ENCODE results near the gene MSX2.
"Not testable (repeated sequence)": the region's sequence is repeated elsewhere in the genome, so short reads cannot be mapped to it uniquely, and the experiment has no call there.

The MSX2 gene

DNA sequence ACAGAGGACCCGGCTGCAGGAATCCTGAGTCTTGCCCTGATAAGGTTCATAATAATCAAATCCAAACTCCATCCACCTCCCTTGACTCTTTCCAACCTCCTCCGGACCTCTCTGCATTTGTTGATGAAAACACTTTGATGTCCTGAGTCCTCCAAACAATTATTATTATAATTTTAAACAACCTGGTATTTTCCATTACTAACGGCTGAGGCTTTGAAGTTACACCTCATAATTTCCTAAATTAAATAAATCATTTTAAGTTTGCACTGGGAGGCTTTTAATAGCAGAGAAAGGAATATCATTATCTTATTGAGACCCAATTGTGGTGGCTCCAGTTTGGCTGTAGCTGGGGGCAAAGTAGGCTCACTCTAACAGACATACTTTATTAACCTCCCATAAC is 9.5 kb downstream of the MSX2 start:
- no peak for DNase-seq

DNA sequence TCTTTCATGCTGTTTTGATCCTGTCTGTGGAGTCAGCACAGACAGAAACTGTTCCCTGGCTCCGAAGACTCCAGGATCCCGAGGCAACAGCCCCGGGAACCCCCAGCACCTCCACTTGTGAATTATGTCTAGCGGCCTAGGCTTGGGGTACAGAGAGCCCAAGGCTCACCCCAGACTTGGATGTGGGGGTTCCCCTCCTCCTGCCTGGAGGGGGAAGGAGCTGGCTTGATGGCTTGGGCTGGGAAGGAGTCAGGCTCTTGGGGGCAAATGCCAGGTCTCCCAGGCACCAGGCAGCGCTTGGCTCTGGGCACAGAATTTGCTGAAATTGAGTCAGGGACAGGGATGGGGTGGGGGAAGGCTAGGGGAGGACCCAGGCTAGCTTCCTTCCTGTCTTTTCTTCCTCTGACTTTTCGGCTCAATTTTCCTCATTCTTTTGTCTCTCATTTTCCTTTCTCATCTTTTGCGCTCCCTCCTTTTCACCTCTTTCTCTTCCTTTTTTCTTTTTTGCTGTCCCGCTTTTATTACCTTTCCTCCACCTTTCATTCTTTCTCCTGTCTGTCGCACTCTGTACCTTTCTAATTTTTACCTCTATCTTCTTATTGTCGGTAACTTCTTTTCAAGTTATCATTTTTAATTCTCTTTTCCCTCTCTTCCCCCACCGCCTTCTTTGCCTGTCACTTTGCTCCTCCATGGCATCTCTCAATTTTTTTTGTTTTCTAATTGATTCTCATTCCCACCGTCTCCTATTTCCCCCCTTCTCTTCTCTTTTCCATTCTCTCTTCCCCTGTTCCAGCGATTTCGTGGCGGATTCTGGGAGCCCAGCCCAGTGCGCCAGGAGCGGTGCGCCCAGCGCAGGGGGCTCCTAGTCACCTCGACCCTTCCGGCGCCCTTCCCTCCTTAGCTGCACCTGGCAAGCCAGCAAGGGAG is 10.5 kb downstream of the MSX2 start:
- no peak for DNase-seq

GRCh38 chr5:174735498-174736330 is 11.3 kb downstream of the MSX2 start:
- peak in 3 of 4 experiments; percentile 2 to 38 (median 8) for DNase-seq

GRCh38 chr5:174736331-174736721 is 11.9 kb downstream of the MSX2 start:
- DNase-seq = no peak

DNA sequence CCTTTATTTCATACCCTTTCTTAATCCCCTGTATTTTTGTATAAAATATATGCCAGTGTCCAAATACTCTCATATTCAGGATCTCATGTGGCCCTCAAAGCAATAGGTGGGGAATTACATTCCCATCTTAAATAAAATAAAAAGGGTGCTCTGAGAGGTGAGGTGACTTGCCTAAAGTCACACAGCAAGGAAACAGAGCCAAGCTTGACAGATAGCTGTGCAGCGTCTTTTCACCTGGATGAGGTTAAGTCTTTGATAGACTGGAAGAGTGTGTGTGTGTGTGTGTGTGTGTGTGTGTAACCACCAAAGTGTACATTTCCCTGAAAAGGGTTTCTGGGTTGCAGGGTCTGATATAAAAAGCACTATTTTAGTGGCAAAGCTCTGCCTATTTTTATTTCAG is 12.4 kb downstream of the MSX2 start:
- DNase-seq = no peak

DNA sequence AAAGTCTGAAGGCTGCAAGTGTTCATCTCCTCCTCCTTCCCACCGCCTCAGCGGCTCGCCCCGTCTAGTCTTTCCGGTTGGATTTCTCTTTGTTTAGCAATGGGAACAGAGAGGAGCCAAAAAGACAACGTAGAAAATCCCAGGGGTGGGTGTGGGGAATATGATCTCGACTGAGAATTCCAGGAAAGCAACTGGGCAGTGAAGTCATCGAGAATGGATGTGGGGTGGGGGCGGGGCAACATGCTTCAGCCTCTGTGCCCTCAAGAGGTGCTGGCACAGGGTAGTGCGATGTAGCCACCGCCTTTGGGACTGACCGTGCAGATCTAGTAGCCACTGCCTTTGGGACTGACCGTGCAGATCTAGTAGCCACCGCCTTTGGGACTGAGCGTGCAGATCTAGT is 12.9 kb downstream of the MSX2 start:
- DNase-seq = no peak

- DNase-seq = no peak
Measured at GRCh38 chr5:174741352-174741751, 17.0 kb downstream of the MSX2 start.

GRCh38 chr5:174744896-174745295 is 20.5 kb downstream of the MSX2 start:
- no peak for DNase-seq

DNA sequence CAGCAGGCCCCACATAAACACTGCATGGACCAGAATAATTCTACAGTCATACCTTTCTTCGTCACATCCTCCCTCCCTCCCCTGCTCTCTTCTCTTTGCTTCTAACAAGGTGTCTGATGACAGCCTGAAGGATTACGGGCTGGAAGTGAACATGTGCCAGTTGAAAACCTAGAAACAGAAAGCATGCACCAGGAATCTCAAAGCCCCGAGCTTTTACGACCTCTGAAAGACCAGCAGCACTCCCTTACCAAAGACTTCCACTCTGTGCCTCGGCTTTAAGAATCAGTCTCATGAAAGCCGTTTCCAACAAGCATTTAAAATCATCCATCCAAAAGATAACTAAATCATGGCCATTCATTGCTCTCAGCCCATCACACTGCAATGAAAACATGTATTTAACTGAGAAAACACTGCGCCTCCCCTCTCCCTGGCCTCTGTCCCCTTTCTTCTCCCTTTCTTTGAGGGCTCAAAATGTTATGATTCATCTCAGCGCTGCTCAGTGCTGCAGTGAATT is 21.3 kb downstream of the MSX2 start:
- DNase-seq = no peak

DNA sequence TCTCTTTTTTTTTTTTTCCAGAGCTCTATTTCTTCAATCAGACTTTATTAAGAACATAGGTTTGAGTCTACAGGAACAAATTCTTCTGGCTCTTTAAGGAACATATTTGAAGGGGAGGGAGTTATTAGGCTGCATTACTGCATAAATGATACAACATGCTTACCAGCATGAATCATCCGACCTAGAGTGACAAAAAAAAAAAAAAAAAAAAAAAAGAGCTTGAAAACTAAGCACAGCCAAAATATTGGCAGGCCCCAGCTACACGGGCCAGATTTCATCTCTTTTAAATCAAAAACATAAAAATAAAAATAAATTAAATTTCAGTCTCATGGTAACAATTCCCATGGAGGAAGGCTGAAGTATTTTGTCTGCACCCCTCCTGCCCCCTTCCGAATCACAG is 26.3 kb downstream of the MSX2 start:
- DNase-seq = no peak

DNA sequence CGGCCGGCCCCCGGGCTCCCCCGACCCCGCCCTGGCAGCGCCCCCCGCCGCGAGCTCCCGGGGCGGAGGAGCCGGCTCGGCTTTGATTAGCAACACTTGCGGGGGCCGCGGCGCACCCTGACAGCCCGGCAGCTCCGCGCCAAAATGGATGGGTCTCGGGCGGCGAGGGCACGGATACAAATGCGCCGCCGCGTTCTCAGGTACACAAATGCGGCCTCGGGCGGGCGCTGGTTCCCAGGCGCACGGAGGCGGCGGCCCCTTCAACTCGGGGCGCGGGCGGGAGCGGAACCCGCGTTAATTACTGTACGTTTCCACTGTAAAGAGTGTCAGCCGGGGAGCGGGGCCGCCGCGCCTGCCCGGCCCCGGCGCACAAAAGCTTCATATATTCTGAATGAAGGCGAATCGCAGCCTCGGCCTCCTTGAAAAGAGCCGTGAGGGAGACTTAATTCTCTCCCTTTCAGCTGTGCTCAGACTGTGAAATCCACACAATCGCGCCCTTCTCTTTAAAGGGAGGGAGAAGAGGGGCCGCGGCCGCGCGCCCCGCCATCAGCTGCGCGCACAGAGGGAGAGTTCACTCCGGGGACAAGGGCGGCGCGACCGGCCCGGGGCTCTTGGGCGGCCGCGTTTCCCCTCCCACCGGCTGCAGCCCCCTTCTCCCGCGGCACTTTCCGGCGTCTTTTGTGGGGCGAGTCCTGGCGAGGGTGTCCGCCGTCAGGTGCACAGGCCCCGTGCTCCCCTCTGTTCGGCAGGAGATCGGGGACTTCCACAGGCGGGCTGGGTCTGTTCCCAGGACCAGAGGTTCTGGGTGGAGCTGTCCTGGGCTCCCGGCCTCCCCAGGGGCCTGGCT is 27.0 kb downstream of the MSX2 start:
- no peak for DNase-seq

GRCh38 chr5:174752121-174752520 is 27.7 kb downstream of the MSX2 start:
- no peak for DNase-seq

DNA sequence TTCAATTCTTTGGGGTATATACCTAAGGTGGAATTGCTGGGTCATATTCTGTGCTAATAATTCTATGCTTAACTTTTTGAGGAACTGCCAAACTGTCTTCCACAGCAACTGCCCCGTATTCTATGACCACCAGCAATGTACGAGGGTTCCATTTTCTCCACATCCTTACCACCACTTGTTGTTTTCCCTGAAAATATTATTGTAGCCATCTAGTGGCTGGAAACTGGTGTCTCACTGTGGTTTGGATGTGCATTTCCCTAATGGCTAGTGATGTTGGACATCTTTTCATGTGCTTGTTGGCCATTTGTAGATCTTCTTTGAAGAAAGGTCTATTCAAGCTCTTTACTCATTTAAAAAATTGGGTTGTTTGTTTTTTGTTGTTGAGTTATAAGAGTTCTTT is 30.7 kb downstream of the MSX2 start:
- no peak for DNase-seq

GRCh38 chr5:174759091-174759490 is 34.7 kb downstream of the MSX2 start:
- no peak for DNase-seq

DNA sequence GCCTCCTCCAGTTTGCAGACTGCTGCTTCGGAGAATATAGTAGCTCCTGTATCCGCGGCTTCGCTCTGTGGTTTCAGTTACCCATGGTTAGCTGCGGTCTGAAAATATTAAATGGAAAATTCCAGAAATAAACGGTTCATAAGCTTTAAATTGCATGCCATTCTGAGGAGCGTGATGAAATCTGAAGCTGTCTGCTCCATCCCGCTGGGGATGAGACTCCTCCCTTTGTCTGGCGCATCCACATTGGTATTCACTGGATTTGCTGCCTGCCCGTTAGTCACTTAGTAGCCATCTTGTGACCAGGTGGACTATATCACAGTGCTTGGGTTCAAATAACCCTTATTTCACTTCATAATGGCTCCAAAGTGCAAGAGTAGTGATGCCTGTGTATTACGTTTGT is 36.3 kb downstream of the MSX2 start:
- no peak for DNase-seq

DNA sequence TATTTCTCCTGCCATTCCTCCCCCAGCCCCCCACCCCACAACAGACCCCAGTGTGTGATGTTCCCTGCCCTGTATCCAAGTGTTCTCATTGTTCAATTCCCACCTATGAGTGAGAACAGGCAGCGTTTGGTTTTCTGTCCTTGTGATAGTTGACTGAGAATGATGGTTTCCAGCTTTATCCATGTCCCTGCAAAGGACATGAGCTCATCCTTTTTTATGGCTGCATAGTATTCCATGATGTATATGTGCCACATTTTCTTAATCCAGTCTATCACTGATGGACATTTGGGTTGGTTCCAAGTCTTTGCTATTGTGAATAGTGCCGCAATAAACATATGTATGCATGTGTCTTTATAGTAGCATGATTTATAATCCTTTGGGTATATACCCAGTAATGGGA is 37.0 kb downstream of the MSX2 start:
- DNase-seq = not testable (repeated sequence)

DNA sequence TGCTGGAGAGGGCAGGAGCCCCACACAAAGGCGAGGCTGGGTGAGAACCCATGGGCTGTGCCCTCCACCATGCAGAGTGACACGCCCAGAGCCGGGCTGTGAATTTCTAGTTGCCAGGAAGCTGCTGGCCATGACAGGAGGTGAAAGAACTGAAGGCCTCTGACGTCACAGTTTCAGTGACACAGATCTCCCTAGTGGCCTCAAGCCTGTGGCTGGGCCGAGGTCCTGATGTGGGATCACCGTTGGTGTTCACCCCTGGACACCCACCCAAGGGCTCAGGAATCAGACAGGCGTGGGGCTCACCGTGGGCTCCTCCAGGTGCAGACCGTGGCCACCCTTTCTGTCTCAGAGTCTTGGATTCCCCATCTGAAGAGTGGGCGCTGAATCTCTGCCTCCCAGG is 39.9 kb downstream of the MSX2 start:
- no peak for DNase-seq

- DNase-seq = no peak
Measured at GRCh38 chr5:174765540-174765939, 41.2 kb downstream of the MSX2 start.

- no peak for DNase-seq
Measured at GRCh38 chr5:174767670-174768069, 43.3 kb downstream of the MSX2 start.

GRCh38 chr5:174769005-174769404 is 44.6 kb downstream of the MSX2 start:
- no peak for DNase-seq

GRCh38 chr5:174773371-174773770 is 49.0 kb downstream of the MSX2 start:
- no peak for DNase-seq

DNA sequence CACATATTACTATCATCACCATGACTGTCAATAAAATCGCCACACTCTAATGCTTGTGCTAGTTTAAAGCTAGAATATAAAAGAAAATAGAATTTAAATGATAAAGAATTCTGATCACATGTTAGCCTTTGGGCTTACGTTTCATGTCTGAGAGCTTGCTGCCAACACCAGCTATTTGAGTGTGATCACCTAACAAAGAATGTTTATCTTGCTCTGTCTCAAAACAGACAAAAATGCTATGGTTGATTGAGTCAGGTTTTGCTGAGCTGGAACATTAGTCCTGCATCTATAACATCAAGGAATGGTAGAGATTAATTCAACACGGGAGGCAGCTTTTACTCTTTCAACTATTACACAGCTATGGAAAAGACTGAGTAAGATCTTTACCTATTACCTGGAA is 50.7 kb downstream of the MSX2 start:
- DNase-seq = no peak

- DNase-seq = no peak
Measured at GRCh38 chr5:174777111-174777510, 52.7 kb downstream of the MSX2 start.
